Kidney (tissue), 14 donors: ENCODE results near the gene ITPKB. TPM values are rescaled to one million over a fixed set of nuclear protein-coding genes. Genes with fewer than 3 reads are reported as not detected.
"Not testable (repeated sequence)": the region's sequence is repeated elsewhere in the genome, so short reads cannot be mapped to it uniquely, and the experiment has no call there.

Experiments used
- DNase-seq, 5 donors: peaks; one replicate each; pipeline ENCODE4 v3.0.0-alpha.2; 2013 to 2020
- FAIRE-seq: peaks from 2 replicates; lab custom pipeline; 2012; peaks lifted over from hg19 to GRCh38; lab: Jason Lieb, UNC
- H3K27ac ChIP-seq, 2 donors: one replicate each; pipeline ENCODE4 v1.7.0; 2013; ENCODE audit warnings: low read depth in 2 of 2, low read length in 2 of 2, inconsistent platforms in 1 of 2
- H3K27me3 ChIP-seq: one replicate; pipeline ENCODE4 v1.7.1; 2013; ENCODE audit warnings: low read length, inconsistent platforms; ENCODE audit not compliant: control insufficient read depth, insufficient read depth
- H3K36me3 ChIP-seq, 3 donors: one replicate each; pipeline versions ENCODE4 v1.7.0 to v1.7.1; 2013; ENCODE audit warnings: low read length in 3 of 3, control low read depth in 1 of 3, inconsistent platforms in 1 of 3; ENCODE audit not compliant: insufficient read depth in 3 of 3, control insufficient read depth in 2 of 3
- H3K4me1 ChIP-seq, 3 donors: one replicate each; pipeline versions ENCODE4 v1.7.0 to v1.7.1; 2013; ENCODE audit warnings: low read length in 3 of 3, inconsistent platforms in 1 of 3, low read depth in 1 of 3; ENCODE audit not compliant: control insufficient read depth in 2 of 3, insufficient read depth in 2 of 3
- H3K4me3 ChIP-seq, 3 donors: one replicate each; pipeline versions ENCODE4 v1.7.0 to v1.8.1; 2013; ENCODE audit warnings: low read length in 3 of 3, control low read depth in 1 of 3, inconsistent platforms in 1 of 3
- H3K9ac ChIP-seq, 3 donors: one replicate each; pipeline versions ENCODE4 v1.7.0 to v1.7.1; 2013; ENCODE audit warnings: low read length in 3 of 3, control low read depth in 1 of 3, inconsistent platforms in 1 of 3
- H3K9me3 ChIP-seq, 3 donors: one replicate each; pipeline versions ENCODE4 v1.7.0 to v1.7.1; 2013; ENCODE audit warnings: low read length in 3 of 3, control low read depth in 1 of 3, inconsistent platforms in 1 of 3; ENCODE audit not compliant: control insufficient read depth in 2 of 3, insufficient read depth in 1 of 3
- CTCF ChIP-seq: IDR thresholded peaks from 3 replicates; pipeline ENCODE4 v1.5.1; 2012; ENCODE audit warnings: mild to moderate bottlenecking, moderate library complexity, borderline replicate concordance; ENCODE audit not compliant: insufficient read depth; ENCODE audit errors: extremely low read depth
- intact Hi-C: fragments of 100-400 bp; cut with DNase I; formaldehyde crosslinking; loops from one replicate; pipeline ENCODE4 v1.11.1; 2022
- polyA plus RNA-seq: library from polyadenylated mRNA; stranded (reverse); fragments of 350-450 nt; fragmentation: Illumina TruSeq; extraction: RNeasy Lipid Tissue Mini Kit (QIAGEN cat#74804); gene quantifications from one replicate; pipeline ENCODE4 v1.2.3, GENCODE V29; 2014; ENCODE audit warnings: low read depth, low replicate concordance; ENCODE audit not compliant: insufficient read depth
- total RNA-seq: library from RNA; stranded (reverse); fragmentation: NEBNext Ultra II Directional; extraction: Animal tissue kit (Norgen Biotek cat#: 25700); gene quantifications from one replicate; pipeline ENCODE4 v1.2.1, GENCODE V29; 2021
- donor health status: control.
- donor health status: control.
- donor health status: control.
- donor health status: control.
- donor health status: control.
- donor health status: DM: yes; HTN: yes; CAD: no.
- donor health status: Normal renal cell carcinoma (clear cell type).

Gene ITPKB
- total and polyA plus RNA-seq, 2 donors from 2014 or later: 20.2 to 39.3 TPM

DNA sequence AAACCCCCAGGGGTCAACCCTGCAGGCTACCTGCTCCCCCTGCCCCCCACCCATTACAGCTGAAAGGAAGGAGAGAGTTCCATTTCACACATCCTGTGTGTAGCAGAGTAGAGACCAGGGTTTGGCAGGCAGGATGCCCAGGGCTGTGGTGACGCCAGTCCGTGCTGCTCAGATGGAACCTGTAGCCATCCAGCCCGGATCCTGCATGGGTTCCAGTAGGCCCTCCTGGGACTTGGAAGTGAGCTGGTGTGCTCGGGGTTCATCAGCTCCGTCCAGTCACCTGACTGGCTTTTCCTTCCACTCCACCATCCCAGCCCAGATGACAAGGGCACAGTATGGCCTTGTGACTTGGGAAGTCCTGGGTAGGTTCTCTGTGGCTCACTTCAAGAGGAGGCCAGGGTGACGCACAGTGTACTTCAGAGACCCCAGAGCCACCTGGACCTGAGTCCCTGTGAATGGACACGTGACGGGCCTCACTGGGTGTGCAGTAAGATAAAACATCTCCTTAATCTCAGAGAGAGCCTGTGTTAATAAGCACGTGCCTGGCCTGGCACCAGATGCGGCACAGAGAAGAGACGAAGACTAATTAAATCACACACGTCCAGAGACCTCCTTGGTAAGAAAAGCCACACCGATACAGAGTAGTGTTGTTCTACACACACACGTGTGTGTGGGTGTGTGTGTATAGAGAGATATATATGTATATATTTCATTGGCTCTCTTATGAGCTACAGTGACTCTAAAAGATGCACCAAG, 16.0 kb downstream of the ITPKB start:
- no peak for TF ChIP-seq CTCF
- Histone ChIP-seq H3K4me3 (no peak overlapping the region), H3K36me3 (no peaks in the 10 kb centered on the region), H3K9ac (peak overlapping the region in 1 of 3 donors; percentile 35), H3K27me3 (no peaks in the 10 kb centered on the region), H3K4me1 (peaks cover 11 to 33% (median 25%) of the 10 kb centered on the region in 3 donors), H3K9me3 (no peaks in the 10 kb centered on the region), H3K27ac (peak overlapping the region; percentile 38 to 49)
- intact Hi-C loops: no loop called here
- no peak for FAIRE-seq
- DNase-seq: peak in 1 of 5 donors; percentile 50

GRCh38 chr1:226722240-226722900, 16.7 kb downstream of the ITPKB start:
- H3K4me1 ChIP-seq: peaks cover 11 to 33% (median 24%) of the 10 kb centered on the region in 3 donors
- FAIRE-seq: no peak

DNA sequence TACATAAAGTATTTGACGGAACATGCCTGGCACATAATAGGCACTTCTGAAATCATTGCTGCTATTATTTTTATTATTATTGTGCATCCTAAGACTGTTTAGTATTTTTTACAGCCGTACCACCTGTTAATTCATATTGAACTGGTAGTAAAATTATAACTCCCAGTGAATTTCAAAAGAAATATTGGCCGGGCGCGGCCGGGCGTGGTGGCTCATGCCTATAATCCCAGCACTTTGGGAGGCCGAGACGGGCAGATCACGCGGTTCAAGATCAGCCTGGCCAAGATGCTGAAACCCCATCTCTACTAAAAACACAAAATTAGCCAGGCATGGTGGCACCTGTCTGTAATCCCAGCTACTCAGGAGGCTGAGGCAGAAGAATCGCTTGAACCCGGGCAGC, 18.5 kb downstream of the ITPKB start:
- peaks cover 11 to 29% (median 21%) of the 10 kb centered on the region in 3 donors for H3K4me1 ChIP-seq
- H3K36me3 ChIP-seq, H3K4me3 ChIP-seq, DNase-seq, H3K27me3 ChIP-seq, FAIRE-seq, H3K27ac ChIP-seq, H3K9me3 ChIP-seq, H3K9ac ChIP-seq, intact Hi-C loops: not testable (repeated sequence)

More at GRCh38 chr1:226722240-226722900, 16.7 kb downstream of the ITPKB start:
- Histone ChIP-seq H3K27ac (peak overlapping the region in 1 of 2 donors; percentile 49), H3K36me3 (no peaks in the 10 kb centered on the region), H3K4me3 (no peak overlapping the region), H3K9ac (peak overlapping the region in 1 of 3 donors; percentile 35), H3K27me3 (no peaks in the 10 kb centered on the region), H3K9me3 (no peaks in the 10 kb centered on the region)
- DNase-seq: no peak
- intact Hi-C loops: no loop called here
- no peak for TF ChIP-seq CTCF
